IPS-20b (cell line): ENCODE results near the gene LRRC10B.

ENCODE experiments used
- H3K27ac ChIP-seq: one replicate; pipeline ENCODE4 v1.5.1; 2013; ENCODE audit warnings: low read length
- H3K27me3 ChIP-seq: 2 replicates; pipeline ENCODE4 v1.6.1; 2013; ENCODE audit warnings: mild to moderate bottlenecking, low read length, inconsistent platforms; ENCODE audit not compliant: insufficient read depth
- H3K36me3 ChIP-seq: 2 replicates; pipeline ENCODE4 v1.6.1; 2013; ENCODE audit warnings: low read depth, mild to moderate bottlenecking, inconsistent platforms, low read length, moderate library complexity; ENCODE audit not compliant: insufficient read depth
- H3K4me1 ChIP-seq: 2 replicates; pipeline ENCODE4 v1.6.1; 2013; ENCODE audit warnings: mild to moderate bottlenecking, control low read depth, inconsistent platforms, low read length, moderate library complexity; ENCODE audit not compliant: insufficient read depth
- H3K4me3 ChIP-seq: 2 replicates; pipeline ENCODE4 v1.5.1; 2013; ENCODE audit warnings: mild to moderate bottlenecking, low read length, inconsistent platforms
- H3K9ac ChIP-seq: 2 replicates; pipeline ENCODE4 v1.6.1; 2013; ENCODE audit warnings: low read depth, mild to moderate bottlenecking, inconsistent platforms, low read length, moderate library complexity
- H3K9me3 ChIP-seq: 2 replicates; pipeline ENCODE4 v1.6.1; 2013; ENCODE audit warnings: mild to moderate bottlenecking, low read depth, low read length, inconsistent platforms; ENCODE audit not compliant: insufficient read depth

Gene LRRC10B

GRCh38 chr11:61534933-61535839 is 26.6 kb downstream of the LRRC10B start:
- H3K4me1 ChIP-seq, result no peaks in the 10 kb centered on the region
- no peaks in the 10 kb centered on the region for H3K36me3 ChIP-seq
- H3K27ac ChIP-seq, result no peak overlapping the region
- H3K9me3 ChIP-seq, result no peaks in the 10 kb centered on the region
- no peak overlapping the region for H3K9ac ChIP-seq
- H3K27me3 ChIP-seq, result no peaks in the 10 kb centered on the region
- no peak overlapping the region for H3K4me3 ChIP-seq

- no peaks in the 10 kb centered on the region for H3K36me3 ChIP-seq
- H3K4me1 ChIP-seq, result no peaks in the 10 kb centered on the region; the same call in 1 of the 2 replicates
- no peaks in the 10 kb centered on the region for H3K9me3 ChIP-seq
- H3K4me3 ChIP-seq, result no peak overlapping the region
- no peaks in the 10 kb centered on the region for H3K27me3 ChIP-seq
- no peak overlapping the region for H3K9ac ChIP-seq
- H3K27ac ChIP-seq, result no peak overlapping the region
Observed at GRCh38 chr11:61535998-61536675, 27.6 kb downstream of the LRRC10B start.

- H3K27me3 ChIP-seq, result no peaks in the 10 kb centered on the region
- H3K36me3 ChIP-seq, result no peaks in the 10 kb centered on the region
- no peak overlapping the region for H3K9ac ChIP-seq
- H3K4me1 ChIP-seq, result peaks cover 1% of the 10 kb centered on the region; the same call in 1 of the 2 replicates
- no peak overlapping the region for H3K4me3 ChIP-seq
- H3K27ac ChIP-seq, result no peak overlapping the region
- no peaks in the 10 kb centered on the region for H3K9me3 ChIP-seq
Observed at GRCh38 chr11:61536676-61537270, 28.2 kb downstream of the LRRC10B start.

GRCh38 chr11:61537326-61537725 is 28.8 kb downstream of the LRRC10B start:
- H3K27me3 ChIP-seq, result no peaks in the 10 kb centered on the region
- no peak overlapping the region for H3K27ac ChIP-seq
- no peak overlapping the region for H3K9ac ChIP-seq
- H3K4me1 ChIP-seq, result peaks cover 5% of the 10 kb centered on the region; the same call in 1 of the 2 replicates
- H3K4me3 ChIP-seq, result no peak overlapping the region
- H3K9me3 ChIP-seq, result no peaks in the 10 kb centered on the region
- H3K36me3 ChIP-seq, result no peaks in the 10 kb centered on the region

GRCh38 chr11:61538636-61538961 is 30.1 kb downstream of the LRRC10B start:
- H3K9me3 ChIP-seq, result no peaks in the 10 kb centered on the region
- no peaks in the 10 kb centered on the region for H3K36me3 ChIP-seq
- peaks cover 5% of the 10 kb centered on the region; the same call in 1 of the 2 replicates for H3K4me1 ChIP-seq
- H3K27me3 ChIP-seq, result no peaks in the 10 kb centered on the region
- no peak overlapping the region for H3K9ac ChIP-seq
- no peak overlapping the region for H3K4me3 ChIP-seq
- H3K27ac ChIP-seq, result no peak overlapping the region

GRCh38 chr11:61539006-61539405 is 30.5 kb downstream of the LRRC10B start:
- Histone ChIP-seq H3K4me3 (no peak overlapping the region), H3K9ac (no peak overlapping the region), H3K27ac (no peak overlapping the region), H3K36me3 (no peaks in the 10 kb centered on the region), H3K9me3 (no peaks in the 10 kb centered on the region), H3K4me1 (peaks cover 5% of the 10 kb centered on the region; the same call in 1 of the 2 replicates), H3K27me3 (no peaks in the 10 kb centered on the region)

GRCh38 chr11:61539831-61540357 is 31.3 kb downstream of the LRRC10B start:
- Histone ChIP-seq H3K27me3 (no peaks in the 10 kb centered on the region), H3K36me3 (no peaks in the 10 kb centered on the region), H3K4me1 (peaks cover 5% of the 10 kb centered on the region; the same call in 1 of the 2 replicates)

GRCh38 chr11:61540528-61540927 is 32.0 kb downstream of the LRRC10B start:
- H3K9ac ChIP-seq, result no peak overlapping the region
- H3K9me3 ChIP-seq, result no peaks in the 10 kb centered on the region
- H3K27me3 ChIP-seq, result no peaks in the 10 kb centered on the region
- H3K4me1 ChIP-seq, result peaks cover 5% of the 10 kb centered on the region; the same call in 1 of the 2 replicates
- no peaks in the 10 kb centered on the region for H3K36me3 ChIP-seq
- no peak overlapping the region for H3K4me3 ChIP-seq
- no peak overlapping the region for H3K27ac ChIP-seq

More at GRCh38 chr11:61539831-61540357, 31.3 kb downstream of the LRRC10B start:
- Histone ChIP-seq H3K27ac (no peak overlapping the region), H3K9me3 (no peaks in the 10 kb centered on the region), H3K4me3 (no peak overlapping the region), H3K9ac (no peak overlapping the region)

GRCh38 chr11:61541598-61541997 is 33.0 kb downstream of the LRRC10B start:
- no peaks in the 10 kb centered on the region for H3K9me3 ChIP-seq
- no peak overlapping the region for H3K4me3 ChIP-seq
- no peaks in the 10 kb centered on the region for H3K36me3 ChIP-seq
- H3K4me1 ChIP-seq, result peaks cover 5% of the 10 kb centered on the region; the same call in 1 of the 2 replicates
- H3K27me3 ChIP-seq, result no peaks in the 10 kb centered on the region
- no peak overlapping the region for H3K27ac ChIP-seq
- H3K9ac ChIP-seq, result no peak overlapping the region; the same call in 1 of the 2 replicates

- no peaks in the 10 kb centered on the region for H3K27me3 ChIP-seq
- no peaks in the 10 kb centered on the region for H3K9me3 ChIP-seq
- no peak overlapping the region for H3K27ac ChIP-seq
- no peaks in the 10 kb centered on the region for H3K36me3 ChIP-seq
- peaks cover 5% of the 10 kb centered on the region; the same call in 1 of the 2 replicates for H3K4me1 ChIP-seq
- H3K4me3 ChIP-seq, result no peak overlapping the region
- no peak overlapping the region; the same call in 1 of the 2 replicates for H3K9ac ChIP-seq
Observed at GRCh38 chr11:61542024-61542461, 33.5 kb downstream of the LRRC10B start.

- Histone ChIP-seq H3K36me3 (no peaks in the 10 kb centered on the region), H3K4me3 (no peak overlapping the region), H3K9me3 (no peaks in the 10 kb centered on the region), H3K27me3 (no peaks in the 10 kb centered on the region), H3K4me1 (peaks cover 5% of the 10 kb centered on the region; the same call in 1 of the 2 replicates), H3K27ac (no peak overlapping the region), H3K9ac (no peak overlapping the region)
Observed at GRCh38 chr11:61542705-61543104, 34.2 kb downstream of the LRRC10B start.
